NCI-H345 treated with DMSO at 0.1 percent for 48 hours (cell line): Measurements from ENCODE around the gene ECSCR.
A peak's percentile ranks its signal among the peaks of the same experiment; 100 is the strongest.
"Not testable (repeated sequence)": the region's sequence is repeated elsewhere in the genome, so short reads cannot be mapped to it uniquely, and the experiment has no call there.

ENCODE experiments used
- DNase-seq: peaks from one replicate; lab custom pipeline; 2025; ENCODE audit not compliant: unreplicated experiment; lab: John Stamatoyannopoulos, UW

ECSCR gene

GRCh38 chr5:139414581-139415130, 47.9 kb downstream of the ECSCR start:
- DNase-seq, result peak; percentile 48

DNA sequence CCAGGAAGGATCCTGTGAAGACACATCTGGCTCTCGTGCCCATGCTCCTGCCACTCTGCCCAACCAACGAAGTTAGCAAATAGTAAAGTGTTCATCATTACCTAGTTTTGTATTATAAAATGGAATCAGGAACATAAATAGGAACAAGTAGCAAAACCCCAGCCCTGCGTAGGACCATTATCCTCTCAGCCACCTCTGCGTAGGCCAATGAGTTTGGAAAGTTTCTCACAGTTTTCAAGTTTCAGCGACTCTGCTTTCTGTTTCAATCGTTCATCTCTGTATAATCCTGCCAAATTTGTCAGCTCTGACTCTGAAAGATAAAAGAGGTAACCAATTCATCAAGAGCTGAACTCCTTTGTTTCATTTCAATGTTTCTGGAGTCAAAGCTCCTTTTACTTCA, 48.6 kb downstream of the ECSCR start:
- no peak for DNase-seq

DNA sequence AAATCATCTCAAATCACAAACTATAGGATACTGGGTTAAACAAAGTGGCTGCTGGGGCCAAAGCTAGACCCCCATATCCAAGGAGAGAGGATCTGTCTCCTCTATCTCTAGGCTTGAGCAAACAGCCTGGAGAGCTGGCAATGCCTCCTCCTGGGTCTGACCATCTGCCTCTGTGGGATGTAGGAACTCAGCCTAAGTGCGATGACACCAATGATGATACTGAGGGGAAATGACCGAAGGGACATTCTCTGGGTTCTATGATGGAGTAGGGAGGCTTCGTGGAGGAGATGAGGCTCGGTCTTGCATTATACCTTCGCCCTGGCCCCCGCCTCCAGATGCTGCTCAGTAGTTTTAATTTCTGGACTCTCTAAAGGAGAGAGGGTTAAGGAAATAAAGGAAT, 49.4 kb downstream of the ECSCR start:
- DNase-seq, result no peak

- DNase-seq, result no peak
These were observed 51.3 kb downstream of the ECSCR start for GRCh38 chr5:139410993-139411828.

DNA sequence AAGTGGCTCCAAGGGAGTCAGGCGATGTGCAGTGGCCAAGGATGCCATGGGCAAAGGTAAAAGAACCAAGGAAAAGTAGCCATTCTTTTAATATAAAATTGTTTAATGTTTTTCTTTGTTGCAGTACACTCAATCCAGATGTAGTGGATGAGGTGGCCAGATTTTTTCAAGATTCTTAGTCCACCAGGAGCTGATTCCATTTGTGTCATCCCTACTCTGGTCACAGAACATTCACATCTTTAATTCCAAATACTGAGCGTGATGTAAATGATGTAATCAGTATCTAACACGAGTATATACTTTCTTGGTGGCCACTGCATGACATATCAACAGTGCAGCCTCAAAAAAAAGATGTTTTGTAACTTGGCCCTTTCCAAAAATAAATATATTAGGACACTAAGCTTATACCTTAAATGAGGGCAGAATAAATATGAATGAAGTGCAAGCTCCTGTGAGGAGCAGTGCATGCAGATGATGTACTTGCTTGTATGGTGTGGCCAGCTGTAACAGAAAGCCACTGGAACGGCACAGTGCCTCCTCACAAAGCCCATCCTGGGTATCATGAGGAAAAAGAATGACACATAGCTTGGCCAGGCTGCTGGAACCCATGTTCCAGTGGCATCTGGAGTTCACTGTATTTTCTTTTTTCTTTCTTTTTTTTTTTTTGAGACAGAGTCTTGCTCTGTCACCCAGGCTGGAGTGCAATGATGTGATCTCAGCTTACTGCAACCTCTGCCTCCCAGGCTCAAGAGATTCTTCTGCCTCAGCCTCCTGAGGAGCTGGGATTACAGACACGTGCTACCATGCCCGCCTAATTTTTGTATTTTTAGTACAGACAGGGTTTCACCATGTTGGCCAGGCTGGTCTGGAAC, 52.2 kb downstream of the ECSCR start:
- no peak for DNase-seq

DNA sequence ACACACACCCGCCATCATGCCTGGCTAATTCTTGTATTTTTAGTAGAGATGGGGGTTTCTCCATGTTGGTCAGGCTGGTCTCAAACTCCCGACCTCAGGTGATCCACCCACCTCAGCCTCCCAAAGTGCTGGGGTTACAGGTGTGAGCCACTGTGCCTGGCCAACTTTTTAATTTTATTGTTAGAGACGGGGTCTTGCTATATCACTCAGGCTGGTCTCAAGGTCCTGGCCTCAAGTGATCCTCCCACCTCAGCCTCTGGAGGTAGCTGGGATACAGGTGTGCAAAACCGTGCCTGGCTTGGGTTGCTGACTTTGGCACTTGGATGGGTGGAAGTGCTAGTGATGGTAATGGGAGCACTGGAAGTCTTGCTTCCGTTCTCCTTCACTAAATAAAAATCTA, 53.4 kb downstream of the ECSCR start:
- DNase-seq, result not testable (repeated sequence)

- DNase-seq, result no peak
These were observed 54.4 kb downstream of the ECSCR start for GRCh38 chr5:139408191-139408590.

DNA sequence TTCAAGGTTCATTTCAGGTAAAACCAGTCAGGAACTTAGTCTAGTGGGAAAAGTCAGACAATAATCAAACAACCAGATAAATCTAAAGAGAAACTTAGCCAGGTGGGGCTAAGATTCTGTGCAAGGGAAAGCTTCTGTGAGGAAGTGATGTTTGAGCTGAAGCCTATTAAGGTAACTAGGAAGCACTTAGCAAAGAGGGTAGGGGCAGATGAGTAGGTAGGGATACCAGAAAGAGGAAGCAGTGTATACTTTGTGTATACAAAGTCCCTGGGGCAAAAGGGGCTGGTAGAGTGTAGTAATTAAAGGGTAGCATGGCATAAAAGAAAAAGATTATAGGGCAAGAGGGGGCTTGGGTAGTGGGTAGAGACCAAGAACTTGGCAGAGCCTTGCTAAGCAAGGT, 55.0 kb downstream of the ECSCR start:
- DNase-seq, result no peak

- DNase-seq, result no peak
These were observed 55.6 kb downstream of the ECSCR start for GRCh38 chr5:139406963-139407362.

- DNase-seq, result no peak
These were observed 58.1 kb downstream of the ECSCR start for GRCh38 chr5:139404484-139404840.

GRCh38 chr5:139403787-139404483, 58.6 kb downstream of the ECSCR start, which contains the start of gene SPATA24:
Gene SPATA24, minus strand, starts transcription at chr5:139404089. Its CDS starts 29 bp downstream, at chr5:139404060.
- peak; percentile 97 for DNase-seq

DNA sequence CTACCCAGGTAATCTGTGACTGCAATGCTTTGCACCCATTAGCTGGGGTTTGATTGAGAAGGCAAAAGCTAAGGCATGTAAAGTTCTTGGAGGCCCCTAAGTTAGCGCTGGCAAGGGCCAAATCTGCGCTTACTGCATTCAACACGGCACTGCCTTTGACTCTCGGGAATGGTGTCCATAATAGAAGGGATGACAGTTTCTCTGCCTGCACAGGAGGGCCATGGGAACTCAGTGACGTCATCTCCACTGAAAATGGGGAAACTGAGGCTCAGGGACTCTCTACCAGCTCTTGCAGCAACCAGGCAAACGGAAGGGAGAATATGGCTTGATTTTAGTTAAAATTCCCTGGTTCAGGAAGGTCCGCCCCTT, 59.1 kb downstream of the ECSCR start:
- DNase-seq, result no peak

DNA sequence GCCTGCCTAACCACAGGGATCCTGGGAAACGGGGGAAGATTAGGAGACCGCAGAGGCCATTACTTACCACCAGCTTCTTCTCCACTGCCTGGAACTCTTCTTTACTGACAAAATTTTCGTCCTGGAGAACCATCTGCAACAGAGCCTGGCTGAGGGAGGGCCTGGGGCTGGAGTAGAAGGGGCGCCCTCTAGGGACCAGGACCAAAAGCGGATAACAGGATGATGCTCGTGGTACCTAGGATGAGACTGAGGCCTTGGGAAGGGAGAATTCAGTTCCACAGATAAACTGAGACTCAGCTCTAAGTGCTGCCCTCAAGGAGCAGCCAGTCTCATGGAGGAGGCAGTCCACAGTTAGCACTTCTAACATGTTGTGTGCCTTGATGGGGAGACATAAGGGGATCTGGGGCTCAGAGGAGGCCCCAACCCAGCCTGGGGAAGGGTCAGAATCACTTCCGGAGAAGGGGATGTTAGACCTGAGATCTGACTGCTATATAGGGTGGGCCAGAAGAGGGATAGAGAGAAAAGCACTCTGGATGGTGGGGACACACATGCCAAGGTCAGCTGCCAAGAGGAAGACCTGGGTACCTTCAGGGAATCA, 59.9 kb downstream of the ECSCR start:
- no peak for DNase-seq

DNA sequence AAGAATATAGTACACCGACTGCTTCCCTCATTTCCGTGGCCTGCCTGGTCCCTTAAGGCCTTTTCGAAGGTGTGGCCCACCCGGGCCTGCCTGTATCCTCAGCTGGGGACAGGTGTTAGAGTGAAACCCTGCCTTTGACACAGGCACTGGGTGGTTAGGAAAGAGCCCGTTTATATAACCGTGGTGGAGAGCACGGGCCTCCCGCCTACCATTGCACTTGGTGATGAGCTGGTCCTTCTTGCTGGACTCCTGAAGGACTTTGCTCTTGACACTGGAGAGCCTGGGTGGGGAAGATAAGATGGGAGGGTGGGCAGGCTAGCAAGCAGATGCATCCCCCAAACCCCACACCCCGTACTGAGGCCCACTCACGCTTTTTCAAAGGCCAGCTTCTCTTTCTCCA, 61.0 kb downstream of the ECSCR start:
- DNase-seq, result no peak

- no peak for DNase-seq
These were observed 62.9 kb downstream of the ECSCR start for GRCh38 chr5:139399501-139400121.
